ENCODE measurements around the gene ACLY.
A peak's percentile ranks its signal among the peaks of the same experiment; 100 is the strongest.

Gene ACLY

GRCh38 chr17:41835800-41836549, 82.8 kb downstream of the ACLY start, which contains the start of gene NT5C3B (continued):
- TF ChIP-seq AEBP2 (tag by site-specific recombination; IDR thresholded peaks at IDR 0.05; ENCODE audit: borderline replicate concordance) (no peak), PRDM1 (tag by site-specific recombination; IDR thresholded peaks at IDR 0.05) (no peak), KLF7 (tag by site-specific recombination; IDR thresholded peaks at IDR 0.05; ENCODE audit: borderline replicate concordance) (no peak), ZNF707 (tag by site-specific recombination; IDR thresholded peaks at IDR 0.05) (no peak), ZXDB (tag by site-specific recombination; IDR thresholded peaks at IDR 0.05) (no peak), GLIS2 (tag by site-specific recombination; IDR thresholded peaks at IDR 0.05) (peak; percentile 74), ZNF830 (tag by site-specific recombination; IDR thresholded peaks at IDR 0.05; ENCODE audit: low read depth) (no peak), ZBTB21 (tag by site-specific recombination; IDR thresholded peaks at IDR 0.05) (no peak), REST (tag by site-specific recombination; IDR thresholded peaks at IDR 0.05) (no peak), ZNF792 (tag by site-specific recombination; IDR thresholded peaks at IDR 0.05) (no peak), ZSCAN18 (tag by site-specific recombination; IDR thresholded peaks at IDR 0.05) (no peak), KLF9 (tag by site-specific recombination; IDR thresholded peaks at IDR 0.05; ENCODE audit: low read depth) (0 out of 2 replicates have a peak, but pooled peaks have one; percentile 33), ZNF132 (tag by site-specific recombination; IDR thresholded peaks at IDR 0.05; ENCODE audit: borderline replicate concordance) (no peak), PATZ1 (tag by site-specific recombination; IDR thresholded peaks at IDR 0.05) (peak; percentile 55), ZNF561 (tag by site-specific recombination; IDR thresholded peaks at IDR 0.05; ENCODE audit: borderline replicate concordance) (no peak), GLIS1 (tag by site-specific recombination; IDR thresholded peaks at IDR 0.05) (peak; percentile 58), ZFP41 (tag by site-specific recombination; IDR thresholded peaks at IDR 0.05; ENCODE audit: borderline replicate concordance) (no peak), ZNF768 (tag by site-specific recombination; IDR thresholded peaks at IDR 0.05) (no peak), YY1 (tag by site-specific recombination; IDR thresholded peaks at IDR 0.05) (no peak), ZNF747 (tag by site-specific recombination; IDR thresholded peaks at IDR 0.05) (no peak), SP2 (tag by site-specific recombination; IDR thresholded peaks at IDR 0.05) (peak; percentile 43), SP7 (tag by site-specific recombination; IDR thresholded peaks at IDR 0.05) (peak; percentile 57; the same call in 1 of the 2 replicates)
- TF ChIP-seq, protein P1, sequence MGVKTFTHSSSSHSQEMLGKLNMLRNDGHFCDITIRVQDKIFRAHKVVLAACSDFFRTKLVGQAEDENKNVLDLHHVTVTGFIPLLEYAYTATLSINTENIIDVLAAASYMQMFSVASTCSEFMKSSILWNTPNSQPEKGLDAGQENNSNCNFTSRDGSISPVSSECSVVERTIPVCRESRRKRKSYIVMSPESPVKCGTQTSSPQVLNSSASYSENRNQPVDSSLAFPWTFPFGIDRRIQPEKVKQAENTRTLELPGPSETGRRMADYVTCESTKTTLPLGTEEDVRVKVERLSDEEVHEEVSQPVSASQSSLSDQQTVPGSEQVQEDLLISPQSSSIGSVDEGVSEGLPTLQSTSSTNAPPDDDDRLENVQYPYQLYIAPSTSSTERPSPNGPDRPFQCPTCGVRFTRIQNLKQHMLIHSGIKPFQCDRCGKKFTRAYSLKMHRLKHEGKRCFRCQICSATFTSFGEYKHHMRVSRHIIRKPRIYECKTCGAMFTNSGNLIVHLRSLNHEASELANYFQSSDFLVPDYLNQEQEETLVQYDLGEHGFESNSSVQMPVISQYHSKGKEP (tag by site-specific recombination; IDR thresholded peaks at IDR 0.05) = no peak
- TF ChIP-seq, protein P2, sequence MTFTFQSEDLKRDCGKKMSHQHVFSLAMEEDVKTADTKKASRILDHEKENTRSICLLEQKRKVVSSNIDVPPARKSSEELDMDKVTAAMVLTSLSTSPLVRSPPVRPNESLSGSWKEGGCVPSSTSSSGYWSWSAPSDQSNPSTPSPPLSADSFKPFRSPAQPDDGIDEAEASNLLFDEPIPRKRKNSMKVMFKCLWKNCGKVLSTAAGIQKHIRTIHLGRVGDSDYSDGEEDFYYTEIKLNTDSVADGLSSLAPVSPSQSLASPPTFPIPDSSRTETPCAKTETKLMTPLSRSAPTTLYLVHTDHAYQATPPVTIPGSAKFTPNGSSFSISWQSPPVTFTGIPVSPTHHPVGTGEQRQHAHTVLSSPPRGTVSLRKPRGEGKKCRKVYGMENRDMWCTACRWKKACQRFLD (tag by site-specific recombination; IDR thresholded peaks at IDR 0.05) = no peak
- TF ChIP-seq, protein P3, sequence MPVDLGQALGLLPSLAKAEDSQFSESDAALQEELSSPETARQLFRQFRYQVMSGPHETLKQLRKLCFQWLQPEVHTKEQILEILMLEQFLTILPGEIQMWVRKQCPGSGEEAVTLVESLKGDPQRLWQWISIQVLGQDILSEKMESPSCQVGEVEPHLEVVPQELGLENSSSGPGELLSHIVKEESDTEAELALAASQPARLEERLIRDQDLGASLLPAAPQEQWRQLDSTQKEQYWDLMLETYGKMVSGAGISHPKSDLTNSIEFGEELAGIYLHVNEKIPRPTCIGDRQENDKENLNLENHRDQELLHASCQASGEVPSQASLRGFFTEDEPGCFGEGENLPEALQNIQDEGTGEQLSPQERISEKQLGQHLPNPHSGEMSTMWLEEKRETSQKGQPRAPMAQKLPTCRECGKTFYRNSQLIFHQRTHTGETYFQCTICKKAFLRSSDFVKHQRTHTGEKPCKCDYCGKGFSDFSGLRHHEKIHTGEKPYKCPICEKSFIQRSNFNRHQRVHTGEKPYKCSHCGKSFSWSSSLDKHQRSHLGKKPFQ (tag by site-specific recombination; IDR thresholded peaks at IDR 0.05) = no peak

All from HEK293 (cell line).